BE2C (cell line): Measurements from ENCODE around the gene CACNA1I.

Experiments
- DNase-seq: peaks from one replicate; pipeline ENCODE4 v3.0.0-alpha.2; 2020
- H3K27me3 ChIP-seq: fragments of 250-450 bp; sonication (Bioruptor Pico); 2 replicates; pipeline ENCODE4 v1.5.1; 2020; ENCODE audit warnings: mild to moderate bottlenecking
- H3K36me3 ChIP-seq: fragments of 250-450 bp; sonication (Bioruptor Pico); 2 replicates; pipeline ENCODE4 v1.5.1; 2020; ENCODE audit warnings: mild to moderate bottlenecking
- H3K4me1 ChIP-seq: fragments of 250-450 bp; sonication (Bioruptor Pico); 2 replicates; pipeline ENCODE4 v1.5.1; 2020
- H3K4me3 ChIP-seq: 2 replicates; pipeline ENCODE4 v1.5.1; 2011; ENCODE audit warnings: low read depth, low read length
- H3K9me3 ChIP-seq: fragments of 250-450 bp; sonication (Bioruptor Pico); 2 replicates; pipeline ENCODE4 v1.5.1; 2020
- CTCF ChIP-seq: IDR thresholded peaks from 2 replicates; pipeline ENCODE4 v1.5.1; 2012; ENCODE audit warnings: mild to moderate bottlenecking, low read depth, low read length

The CACNA1I gene

GRCh38 chr22:39671936-39672335 is 101.4 kb downstream of the CACNA1I start:
- Histone ChIP-seq H3K36me3 (no peaks in the 10 kb centered on the region), H3K27me3 (no peaks in the 10 kb centered on the region), H3K9me3 (no peaks in the 10 kb centered on the region), H3K4me3 (no peak overlapping the region), H3K4me1 (no peaks in the 10 kb centered on the region; the same call in 1 of the 2 replicates)
- TF ChIP-seq CTCF: no peak
- no peak for DNase-seq

GRCh38 chr22:39674536-39674935 is 104.0 kb downstream of the CACNA1I start:
- no peak overlapping the region for H3K4me3 ChIP-seq
- no peak for DNase-seq
- no peaks in the 10 kb centered on the region; the same call in 1 of the 2 replicates for H3K4me1 ChIP-seq
- H3K36me3 ChIP-seq: no peaks in the 10 kb centered on the region
- no peak for TF ChIP-seq CTCF
- H3K27me3 ChIP-seq: no peaks in the 10 kb centered on the region
- H3K9me3 ChIP-seq: no peaks in the 10 kb centered on the region

GRCh38 chr22:39675947-39676346 is 105.4 kb downstream of the CACNA1I start:
- no peak for DNase-seq
- Histone ChIP-seq H3K27me3 (no peaks in the 10 kb centered on the region), H3K9me3 (no peaks in the 10 kb centered on the region), H3K4me3 (no peak overlapping the region), H3K4me1 (no peaks in the 10 kb centered on the region; the same call in 1 of the 2 replicates), H3K36me3 (no peaks in the 10 kb centered on the region)
- TF ChIP-seq CTCF: no peak

- DNase-seq: no peak
- no peak for TF ChIP-seq CTCF
- no peaks in the 10 kb centered on the region for H3K36me3 ChIP-seq
- H3K4me3 ChIP-seq: no peak overlapping the region
- H3K27me3 ChIP-seq: no peaks in the 10 kb centered on the region
- H3K9me3 ChIP-seq: no peaks in the 10 kb centered on the region
- H3K4me1 ChIP-seq: no peaks in the 10 kb centered on the region; the same call in 1 of the 2 replicates
Observed at GRCh38 chr22:39677967-39678366, 107.4 kb downstream of the CACNA1I start.

- Histone ChIP-seq H3K9me3 (no peaks in the 10 kb centered on the region), H3K4me1 (no peaks in the 10 kb centered on the region; the same call in 1 of the 2 replicates), H3K27me3 (no peaks in the 10 kb centered on the region), H3K36me3 (no peaks in the 10 kb centered on the region), H3K4me3 (no peak overlapping the region)
- no peak for DNase-seq
- TF ChIP-seq CTCF: no peak
Observed at GRCh38 chr22:39678862-39679490, 108.4 kb downstream of the CACNA1I start.

- Histone ChIP-seq H3K4me1 (no peaks in the 10 kb centered on the region; the same call in 1 of the 2 replicates), H3K27me3 (no peaks in the 10 kb centered on the region), H3K4me3 (no peak overlapping the region), H3K36me3 (no peaks in the 10 kb centered on the region), H3K9me3 (no peaks in the 10 kb centered on the region)
- DNase-seq: no peak
- no peak for TF ChIP-seq CTCF
Observed at GRCh38 chr22:39679652-39680051, 109.1 kb downstream of the CACNA1I start.
